Colonic mucosa (tissue), 4 donors: ENCODE data around the gene CD200. TPM values are rescaled to one million over a fixed set of nuclear protein-coding genes. Genes with fewer than 3 reads are reported as not detected.

ENCODE experiments used
- DNase-seq: peaks from one replicate; pipeline ENCODE4 v3.0.0-alpha.2; 2020
- H3K27ac ChIP-seq: fragments of 200-600 bp; one replicate; pipeline ENCODE4 v1.8.0; 2021
- H3K27me3 ChIP-seq: fragments of 200-600 bp; one replicate; pipeline ENCODE4 v1.8.0; 2021
- H3K36me3 ChIP-seq: fragments of 200-600 bp; one replicate; pipeline ENCODE4 v1.8.0; 2021
- H3K4me1 ChIP-seq: fragments of 200-600 bp; one replicate; pipeline ENCODE4 v1.8.0; 2021; ENCODE audit warnings: mild to moderate bottlenecking
- H3K4me3 ChIP-seq: fragments of 200-600 bp; one replicate; pipeline ENCODE4 v1.8.0; 2021
- H3K9ac ChIP-seq, 2 donors: one replicate each; pipeline ENCODE4 v1.7.0; 2013; ENCODE audit warnings: control low read depth in 2 of 2, low read depth in 2 of 2, low read length in 2 of 2
- H3K9me3 ChIP-seq: fragments of 200-600 bp; one replicate; pipeline ENCODE4 v1.8.0; 2021
- intact Hi-C: fragments of 100-400 bp; cut with DNase I; formaldehyde crosslinking; loops from one replicate; pipeline ENCODE4 v1.14.1; 2022
- total RNA-seq, 2 donors: library from RNA; stranded (reverse); fragmentation: NEBNext Ultra II Directional in 1 of 2; extraction: Animal tissue kit (Norgen Biotek cat#: 25700) in 1 of 2; gene quantifications; one replicate each; pipeline ENCODE4 v1.2.1, GENCODE V29; 2021
- TF ChIP-seq, protein P1 (sequence below): fragments of 200-600 bp; IDR thresholded peaks from one replicate; pipeline ENCODE4 v1.8.0; 2022; ENCODE audit warnings: antibody characterized with exemption, mild to moderate bottlenecking
- donor health status: healthy.
- donor health status: DM: no; HTN: no; CAD: no.
- donor health status: DM: no; HTN: no; CAD: no.

Gene CD200, protein sequence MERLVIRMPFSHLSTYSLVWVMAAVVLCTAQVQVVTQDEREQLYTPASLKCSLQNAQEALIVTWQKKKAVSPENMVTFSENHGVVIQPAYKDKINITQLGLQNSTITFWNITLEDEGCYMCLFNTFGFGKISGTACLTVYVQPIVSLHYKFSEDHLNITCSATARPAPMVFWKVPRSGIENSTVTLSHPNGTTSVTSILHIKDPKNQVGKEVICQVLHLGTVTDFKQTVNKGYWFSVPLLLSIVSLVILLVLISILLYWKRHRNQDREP
- total RNA-seq = 1 to 10 TPM; 7.1 to 7.6 TPM

DNA sequence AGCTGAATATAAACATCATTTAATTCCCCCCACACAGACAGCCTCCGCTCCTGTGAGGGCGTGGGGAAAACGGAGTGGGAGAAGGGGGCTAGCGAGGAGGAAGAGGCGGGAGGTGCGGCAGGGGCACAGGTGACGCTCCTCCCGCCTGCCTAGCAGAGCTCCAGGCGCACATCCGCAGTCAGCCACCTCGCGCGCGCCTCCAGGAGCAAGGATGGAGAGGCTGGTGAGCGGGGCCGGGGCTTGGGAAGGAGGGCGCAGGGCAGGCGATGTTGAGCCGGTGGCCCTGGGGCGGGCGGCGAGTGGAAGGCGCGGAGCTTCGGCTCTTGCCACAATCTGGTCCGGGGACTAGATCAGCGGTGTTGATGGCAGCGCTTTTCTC, at the start of gene CD200:
TSS of gene CD200 (plus strand) at position 155 of the 379 bp plus-strand sequence. CDS start at position 212, 57 bp downstream.
- no peaks in the 10 kb centered on the region for H3K9me3 ChIP-seq
- H3K27me3 ChIP-seq = no peaks in the 10 kb centered on the region
- no peaks in the 10 kb centered on the region for H3K4me1 ChIP-seq
- peak; percentile 76 for DNase-seq
- TF ChIP-seq, protein P1, sequence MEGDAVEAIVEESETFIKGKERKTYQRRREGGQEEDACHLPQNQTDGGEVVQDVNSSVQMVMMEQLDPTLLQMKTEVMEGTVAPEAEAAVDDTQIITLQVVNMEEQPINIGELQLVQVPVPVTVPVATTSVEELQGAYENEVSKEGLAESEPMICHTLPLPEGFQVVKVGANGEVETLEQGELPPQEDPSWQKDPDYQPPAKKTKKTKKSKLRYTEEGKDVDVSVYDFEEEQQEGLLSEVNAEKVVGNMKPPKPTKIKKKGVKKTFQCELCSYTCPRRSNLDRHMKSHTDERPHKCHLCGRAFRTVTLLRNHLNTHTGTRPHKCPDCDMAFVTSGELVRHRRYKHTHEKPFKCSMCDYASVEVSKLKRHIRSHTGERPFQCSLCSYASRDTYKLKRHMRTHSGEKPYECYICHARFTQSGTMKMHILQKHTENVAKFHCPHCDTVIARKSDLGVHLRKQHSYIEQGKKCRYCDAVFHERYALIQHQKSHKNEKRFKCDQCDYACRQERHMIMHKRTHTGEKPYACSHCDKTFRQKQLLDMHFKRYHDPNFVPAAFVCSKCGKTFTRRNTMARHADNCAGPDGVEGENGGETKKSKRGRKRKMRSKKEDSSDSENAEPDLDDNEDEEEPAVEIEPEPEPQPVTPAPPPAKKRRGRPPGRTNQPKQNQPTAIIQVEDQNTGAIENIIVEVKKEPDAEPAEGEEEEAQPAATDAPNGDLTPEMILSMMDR = no peak
- H3K36me3 ChIP-seq = no peaks in the 10 kb centered on the region
- H3K27ac ChIP-seq = peak within 1 kb of the TSS; percentile 53
- H3K9ac ChIP-seq = peak within 1 kb of the TSS; percentile 49 to 64
- peak within 1 kb of the TSS; percentile 53 for H3K4me3 ChIP-seq
- intact Hi-C loops = loop anchor here (10.0 kb wide), 1 partner anchor 102 kb away; no protein-coding TSS in a partner anchor

DNA sequence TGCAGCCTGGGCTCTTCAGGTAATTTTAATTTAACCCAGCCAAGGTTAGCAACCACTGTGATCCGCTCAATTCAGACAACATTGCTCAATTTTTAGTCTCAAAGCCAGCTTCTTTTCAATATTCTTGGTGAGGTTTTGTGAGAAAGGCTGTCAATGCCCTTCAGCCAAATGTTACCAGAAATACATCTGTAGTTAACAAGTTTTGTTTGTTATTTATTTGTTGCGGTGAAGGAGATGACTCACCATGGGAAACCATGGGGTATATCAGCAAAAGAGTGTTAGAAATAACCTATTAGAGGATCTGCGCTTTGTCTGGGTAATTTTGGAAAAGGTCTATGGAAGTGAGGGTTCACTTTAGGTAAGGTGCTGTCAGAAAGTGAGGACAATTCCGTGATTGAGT, 43.9 kb upstream of the CD200 start:
- H3K27ac ChIP-seq = no peak overlapping the region
- no peak overlapping the region for H3K9ac ChIP-seq
- DNase-seq = no peak
- no peaks in the 10 kb centered on the region for H3K27me3 ChIP-seq
- H3K4me3 ChIP-seq = no peak overlapping the region
- TF ChIP-seq, protein P1 = no peak
- no peaks in the 10 kb centered on the region for H3K9me3 ChIP-seq
- no peaks in the 10 kb centered on the region for H3K36me3 ChIP-seq
- intact Hi-C loops = no loop called here
- H3K4me1 ChIP-seq = no peaks in the 10 kb centered on the region

DNA sequence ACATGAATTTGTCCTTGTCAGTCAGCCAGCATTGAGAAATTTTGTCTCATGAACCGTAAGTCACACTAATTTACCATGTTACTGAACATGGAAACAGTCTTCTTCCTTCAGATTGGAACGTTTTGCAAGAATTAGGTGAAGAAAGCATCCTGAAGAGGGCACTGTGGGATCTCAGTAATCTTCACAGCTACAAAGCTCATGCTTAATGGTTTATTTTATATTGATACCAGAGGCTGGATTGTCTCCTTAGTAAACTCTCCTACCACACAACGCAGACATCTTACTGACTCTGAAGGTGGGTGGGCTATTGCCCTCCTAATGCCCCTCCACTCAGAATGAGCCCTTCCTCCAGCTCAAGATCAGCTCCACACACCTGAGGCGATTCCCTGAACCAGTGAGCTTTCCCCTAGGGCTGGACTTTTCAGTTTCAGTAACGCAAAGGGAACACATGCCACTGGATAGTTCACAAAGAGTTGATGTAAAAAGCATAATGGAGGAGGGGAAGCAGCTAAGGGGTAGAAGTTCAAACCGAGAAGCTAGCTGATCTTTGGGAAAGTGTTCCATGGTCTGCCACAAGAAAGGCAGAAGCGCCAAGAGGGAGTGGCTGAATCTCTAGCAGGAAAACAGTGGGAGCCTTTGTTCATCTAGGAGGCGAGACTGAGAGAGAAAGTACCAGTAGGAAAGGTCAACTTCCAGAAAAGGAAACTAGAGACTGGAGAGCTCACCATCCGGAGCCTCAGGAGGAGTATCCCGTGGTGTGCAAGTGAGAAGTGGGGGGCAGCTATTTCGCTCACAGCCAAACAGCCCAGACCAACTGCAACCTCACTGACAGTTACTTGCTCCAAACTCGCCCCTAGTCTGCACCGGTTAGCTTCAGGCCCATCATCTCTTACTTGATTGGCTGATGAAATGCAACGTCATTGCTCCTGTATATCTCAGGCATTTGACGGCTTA, 39.3 kb upstream of the CD200 start, which contains the start of gene SLC9C1:
TSS of gene SLC9C1 (minus strand) at position 849 of the 954 bp plus-strand sequence. CDS start 7,425 bp downstream, outside the sequence.
- DNase-seq = peak; percentile 73
- Histone ChIP-seq H3K36me3 (no peaks in the 10 kb centered on the region), H3K27ac (peak within 1 kb of the TSS; percentile 83), H3K9ac (peak within 1 kb of the TSS; percentile 48 to 77), H3K27me3 (no peaks in the 10 kb centered on the region), H3K9me3 (no peaks in the 10 kb centered on the region), H3K4me1 (no peaks in the 10 kb centered on the region), H3K4me3 (peak within 1 kb of the TSS; percentile 41)
- intact Hi-C loops = loop anchor here (10.0 kb wide), 1 partner anchor 159 kb away; the partner anchor contains the start of gene GCSAM
- TF ChIP-seq, protein P1 = peak; percentile 26

DNA sequence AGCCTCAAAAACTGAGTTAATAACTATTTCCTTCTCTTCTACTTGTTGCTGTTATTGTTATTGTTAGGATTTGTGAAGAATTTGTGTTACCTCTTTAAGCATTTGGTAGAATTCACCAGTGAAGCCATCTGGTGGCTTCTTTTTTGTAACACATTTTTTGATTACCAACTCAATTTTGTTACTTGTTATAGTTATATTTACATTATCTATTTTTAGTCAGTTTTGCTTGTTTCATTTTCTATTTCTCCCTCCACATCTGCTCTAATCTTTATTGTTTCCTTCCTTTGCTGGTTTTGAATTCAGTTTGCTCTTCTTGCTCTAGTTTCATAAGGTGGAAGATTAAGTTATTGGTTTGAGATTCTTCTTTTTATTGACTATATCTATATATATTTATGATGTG, 35.2 kb upstream of the CD200 start:
- no peaks in the 10 kb centered on the region for H3K9me3 ChIP-seq
- no peak overlapping the region for H3K27ac ChIP-seq
- no peak overlapping the region for H3K4me3 ChIP-seq
- TF ChIP-seq, protein P1 = no peak
- no peak overlapping the region for H3K9ac ChIP-seq
- no peaks in the 10 kb centered on the region for H3K27me3 ChIP-seq
- H3K36me3 ChIP-seq = no peaks in the 10 kb centered on the region
- DNase-seq = no peak
- H3K4me1 ChIP-seq = no peaks in the 10 kb centered on the region
- intact Hi-C loops = loop anchor here (10.0 kb wide), 1 partner anchor 163 kb away; the partner anchor contains the start of gene GCSAM

DNA sequence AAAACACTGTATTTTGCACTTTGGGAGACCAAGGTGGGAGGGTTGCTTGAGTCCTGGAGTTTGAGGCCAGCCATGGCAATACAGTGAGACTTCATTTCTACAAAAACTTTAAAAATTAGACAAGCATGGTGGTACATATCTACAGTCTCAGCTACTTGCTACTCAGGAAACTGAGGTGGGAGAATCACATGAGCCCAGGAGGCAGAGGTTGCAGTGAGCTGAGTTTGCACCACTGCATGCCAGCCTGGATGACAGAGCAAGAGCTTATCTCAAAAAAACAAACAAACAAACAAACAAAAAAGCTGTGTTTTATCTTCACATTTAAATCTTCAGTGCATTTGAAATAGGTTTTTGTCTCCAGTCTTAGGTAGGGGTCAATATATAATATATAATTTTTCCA, 34.2 kb upstream of the CD200 start:
- TF ChIP-seq, protein P1 = no peak
- intact Hi-C loops = loop anchor here (10.0 kb wide), 1 partner anchor 164 kb away; the partner anchor contains the start of gene GCSAM
- Histone ChIP-seq H3K4me1 (no peaks in the 10 kb centered on the region), H3K9me3 (no peaks in the 10 kb centered on the region), H3K36me3 (no peaks in the 10 kb centered on the region), H3K4me3 (no peak overlapping the region), H3K27ac (no peak overlapping the region), H3K27me3 (no peaks in the 10 kb centered on the region), H3K9ac (no peak overlapping the region)
- no peak for DNase-seq
